Measurements from ENCODE around the gene RFX2.
"Not testable (repeated sequence)": the region's sequence is repeated elsewhere in the genome, so short reads cannot be mapped to it uniquely, and the experiment has no call there.

RFX2 gene

GRCh38 chr19:6118043-6118442 lies 7.7 kb upstream of the RFX2 start:
- no peaks in the 10 kb centered on the region for H3K4me1 ChIP-seq (ENCODE audit: control insufficient read depth, insufficient read depth, low read length)
- H3K27me3 ChIP-seq (ENCODE audit: control insufficient read depth, insufficient read depth, low read length), result no peaks in the 10 kb centered on the region
- H3K9ac ChIP-seq (ENCODE audit: low read length), result no peak overlapping the region
- H3K9me3 ChIP-seq (ENCODE audit: control insufficient read depth, low read length), result no peaks in the 10 kb centered on the region
- no peaks in the 10 kb centered on the region for H3K36me3 ChIP-seq (ENCODE audit: control insufficient read depth, insufficient read depth, low read length)
- no peak overlapping the region for H3K4me3 ChIP-seq (ENCODE audit: low read length)

- Histone ChIP-seq H3K36me3 (ENCODE audit: control insufficient read depth, insufficient read depth, low read length) (no peaks in the 10 kb centered on the region), H3K9ac (ENCODE audit: low read length) (no peak overlapping the region), H3K27me3 (ENCODE audit: control insufficient read depth, insufficient read depth, low read length) (no peaks in the 10 kb centered on the region), H3K4me3 (ENCODE audit: low read length) (no peak overlapping the region), H3K4me1 (ENCODE audit: control insufficient read depth, insufficient read depth, low read length) (no peaks in the 10 kb centered on the region), H3K9me3 (ENCODE audit: control insufficient read depth, low read length) (no peaks in the 10 kb centered on the region)
Measured at GRCh38 chr19:6117534-6117933, 7.2 kb upstream of the RFX2 start.

GRCh38 chr19:6116749-6117430 lies 6.6 kb upstream of the RFX2 start:
- H3K4me1 ChIP-seq (ENCODE audit: control insufficient read depth, insufficient read depth, low read length), result no peaks in the 10 kb centered on the region
- H3K36me3 ChIP-seq (ENCODE audit: control insufficient read depth, insufficient read depth, low read length), result no peaks in the 10 kb centered on the region
- no peaks in the 10 kb centered on the region for H3K9me3 ChIP-seq (ENCODE audit: control insufficient read depth, low read length)
- no peak overlapping the region for H3K9ac ChIP-seq (ENCODE audit: low read length)
- H3K4me3 ChIP-seq (ENCODE audit: low read length), result no peak overlapping the region
- H3K27me3 ChIP-seq (ENCODE audit: control insufficient read depth, insufficient read depth, low read length), result no peaks in the 10 kb centered on the region

- no peak overlapping the region for H3K9ac ChIP-seq (ENCODE audit: low read length)
- H3K36me3 ChIP-seq (ENCODE audit: control insufficient read depth, insufficient read depth, low read length), result no peaks in the 10 kb centered on the region
- no peak overlapping the region for H3K4me3 ChIP-seq (ENCODE audit: low read length)
- no peaks in the 10 kb centered on the region for H3K27me3 ChIP-seq (ENCODE audit: control insufficient read depth, insufficient read depth, low read length)
- no peaks in the 10 kb centered on the region for H3K9me3 ChIP-seq (ENCODE audit: control insufficient read depth, low read length)
- H3K4me1 ChIP-seq (ENCODE audit: control insufficient read depth, insufficient read depth, low read length), result no peaks in the 10 kb centered on the region
Measured at GRCh38 chr19:6115992-6116391, 5.7 kb upstream of the RFX2 start.

- H3K36me3 ChIP-seq (ENCODE audit: control insufficient read depth, insufficient read depth, low read length), result no peaks in the 10 kb centered on the region
- H3K9me3 ChIP-seq (ENCODE audit: control insufficient read depth, low read length), result no peaks in the 10 kb centered on the region
- H3K4me1 ChIP-seq (ENCODE audit: control insufficient read depth, insufficient read depth, low read length), result peaks cover 9% of the 10 kb centered on the region
- H3K4me3 ChIP-seq (ENCODE audit: low read length), result no peak overlapping the region
- no peak overlapping the region for H3K9ac ChIP-seq (ENCODE audit: low read length)
- peaks cover 7% of the 10 kb centered on the region for H3K27me3 ChIP-seq (ENCODE audit: control insufficient read depth, insufficient read depth, low read length)
Measured at GRCh38 chr19:6113616-6114188, 3.4 kb upstream of the RFX2 start.

- peak overlapping the region; percentile 67 for H3K4me3 ChIP-seq (ENCODE audit: low read length)
- H3K9ac ChIP-seq (ENCODE audit: low read length), result peak overlapping the region; percentile 88
- H3K4me1 ChIP-seq (ENCODE audit: control insufficient read depth, insufficient read depth, low read length), result peaks cover 9% of the 10 kb centered on the region
Measured at GRCh38 chr19:6109947-6110346, 353 bp downstream of the RFX2 start.

GRCh38 chr19:6108721-6109633 lies 1.3 kb downstream of the RFX2 start:
- peak overlapping the region; percentile 67 for H3K4me3 ChIP-seq (ENCODE audit: low read length)
- no peaks in the 10 kb centered on the region for H3K9me3 ChIP-seq (ENCODE audit: control insufficient read depth, low read length)
- peak overlapping the region; percentile 88 for H3K9ac ChIP-seq (ENCODE audit: low read length)
- peaks cover 7% of the 10 kb centered on the region for H3K27me3 ChIP-seq (ENCODE audit: control insufficient read depth, insufficient read depth, low read length)
- peaks cover 9% of the 10 kb centered on the region for H3K4me1 ChIP-seq (ENCODE audit: control insufficient read depth, insufficient read depth, low read length)
- no peaks in the 10 kb centered on the region for H3K36me3 ChIP-seq (ENCODE audit: control insufficient read depth, insufficient read depth, low read length)

More at GRCh38 chr19:6109947-6110346, 353 bp downstream of the RFX2 start:
- Histone ChIP-seq H3K27me3 (ENCODE audit: control insufficient read depth, insufficient read depth, low read length) (peaks cover 7% of the 10 kb centered on the region), H3K36me3 (ENCODE audit: control insufficient read depth, insufficient read depth, low read length) (no peaks in the 10 kb centered on the region), H3K9me3 (ENCODE audit: control insufficient read depth, low read length) (no peaks in the 10 kb centered on the region)

- not testable (repeated sequence) for H3K9ac ChIP-seq (ENCODE audit: low read length); H3K4me3 ChIP-seq (ENCODE audit: low read length); H3K27me3 ChIP-seq (ENCODE audit: control insufficient read depth, insufficient read depth, low read length); H3K36me3 ChIP-seq (ENCODE audit: control insufficient read depth, insufficient read depth, low read length); H3K9me3 ChIP-seq (ENCODE audit: control insufficient read depth, low read length); H3K4me1 ChIP-seq (ENCODE audit: control insufficient read depth, insufficient read depth, low read length)
Measured at GRCh38 chr19:6106643-6107294, 3.5 kb downstream of the RFX2 start.

- Histone ChIP-seq H3K36me3 (ENCODE audit: control insufficient read depth, insufficient read depth, low read length) (no peaks in the 10 kb centered on the region), H3K4me1 (ENCODE audit: control insufficient read depth, insufficient read depth, low read length) (peaks cover 9% of the 10 kb centered on the region), H3K9ac (ENCODE audit: low read length) (no peak overlapping the region), H3K4me3 (ENCODE audit: low read length) (no peak overlapping the region), H3K9me3 (ENCODE audit: control insufficient read depth, low read length) (no peaks in the 10 kb centered on the region), H3K27me3 (ENCODE audit: control insufficient read depth, insufficient read depth, low read length) (peaks cover 7% of the 10 kb centered on the region)
Measured at GRCh38 chr19:6105444-6105843, 4.9 kb downstream of the RFX2 start.

- Histone ChIP-seq H3K4me1 (ENCODE audit: control insufficient read depth, insufficient read depth, low read length) (no peaks in the 10 kb centered on the region), H3K9ac (ENCODE audit: low read length) (no peak overlapping the region), H3K4me3 (ENCODE audit: low read length) (no peak overlapping the region), H3K27me3 (ENCODE audit: control insufficient read depth, insufficient read depth, low read length) (no peaks in the 10 kb centered on the region), H3K9me3 (ENCODE audit: control insufficient read depth, low read length) (no peaks in the 10 kb centered on the region), H3K36me3 (ENCODE audit: control insufficient read depth, insufficient read depth, low read length) (no peaks in the 10 kb centered on the region)
Measured at GRCh38 chr19:6103894-6104293, 6.4 kb downstream of the RFX2 start.

- Histone ChIP-seq H3K36me3 (ENCODE audit: control insufficient read depth, insufficient read depth, low read length) (no peaks in the 10 kb centered on the region), H3K4me3 (ENCODE audit: low read length) (no peak overlapping the region), H3K9me3 (ENCODE audit: control insufficient read depth, low read length) (no peaks in the 10 kb centered on the region), H3K4me1 (ENCODE audit: control insufficient read depth, insufficient read depth, low read length) (no peaks in the 10 kb centered on the region), H3K27me3 (ENCODE audit: control insufficient read depth, insufficient read depth, low read length) (no peaks in the 10 kb centered on the region), H3K9ac (ENCODE audit: low read length) (no peak overlapping the region)
Measured at GRCh38 chr19:6103217-6103644, 7.1 kb downstream of the RFX2 start.

GRCh38 chr19:6101991-6102390 lies 8.3 kb downstream of the RFX2 start:
- no peaks in the 10 kb centered on the region for H3K27me3 ChIP-seq (ENCODE audit: control insufficient read depth, insufficient read depth, low read length)
- no peaks in the 10 kb centered on the region for H3K9me3 ChIP-seq (ENCODE audit: control insufficient read depth, low read length)
- H3K4me1 ChIP-seq (ENCODE audit: control insufficient read depth, insufficient read depth, low read length), result no peaks in the 10 kb centered on the region
- no peak overlapping the region for H3K4me3 ChIP-seq (ENCODE audit: low read length)
- H3K36me3 ChIP-seq (ENCODE audit: control insufficient read depth, insufficient read depth, low read length), result no peaks in the 10 kb centered on the region
- no peak overlapping the region for H3K9ac ChIP-seq (ENCODE audit: low read length)

Data from mucosa of stomach (tissue), 1 donor.